AG04449 (cell line): ENCODE data around the gene ZNF865.

Experiments
- CTCF ChIA-PET: fragments of 350-600 bp; formaldehyde crosslinking; extraction: SDS; loops from one replicate; lab custom pipeline; 2021; ENCODE audit warnings: antibody characterized with exemption; lab: Yijun Ruan, JAX
- POLR2A ChIA-PET: fragments of 400-600, 350-600 bp; formaldehyde crosslinking; extraction: SDS; loops from one replicate; lab custom pipeline; 2020; ENCODE audit warnings: antibody characterized with exemption, inconsistent platforms; lab: Yijun Ruan, JAX
- DNase-seq: peaks from one replicate; pipeline ENCODE4 v3.0.0-alpha.2; 2010; ENCODE audit warnings: low read depth, low spot score
- H3K4me3 ChIP-seq: 2 replicates; pipeline ENCODE4 v1.5.1; 2011; ENCODE audit warnings: low read depth, mild to moderate bottlenecking, control low read depth, low read length
- CTCF ChIP-seq: IDR thresholded peaks from one replicate; pipeline ENCODE4 v1.5.1; 2011; ENCODE audit warnings: mild to moderate bottlenecking, moderate library complexity, low read length, control low read depth, inconsistent platforms; ENCODE audit not compliant: insufficient read depth; ENCODE audit errors: missing control alignments

Gene ZNF865

GRCh38 chr19:55620410-55621204 is 15.2 kb downstream of the ZNF865 start:
- no peak for TF ChIP-seq CTCF
- H3K4me3 ChIP-seq, result no peak overlapping the region
- no peak for DNase-seq
- ChIA-PET POLR2A (interaction anchor here (0.9 kb wide), 1 partner anchor 126 kb away, joined by 3 read pairs; no protein-coding TSS in a partner anchor), CTCF (interaction anchor here (1.4 to 5.4 kb wide), 4 partner anchors 12 to 153 kb away, joined by 5 to 53 read pairs (median 28); partner anchors contain the start of gene ZNF865)

- ChIA-PET POLR2A (interaction anchor here (0.9 kb wide), 1 partner anchor 127 kb away, joined by 3 read pairs; no protein-coding TSS in a partner anchor), CTCF (interaction anchor here (1.4 to 5.4 kb wide), 3 partner anchors 11 to 153 kb away, joined by 5 to 53 read pairs (median 43); partner anchors contain the start of gene ZNF865)
- H3K4me3 ChIP-seq, result no peak overlapping the region
- DNase-seq, result no peak
- no peak for TF ChIP-seq CTCF
Observed at GRCh38 chr19:55621205-55621672, 15.8 kb downstream of the ZNF865 start.

GRCh38 chr19:55621673-55622231 is 16.3 kb downstream of the ZNF865 start:
- CTCF ChIA-PET, result interaction anchor here (1.3 to 5.4 kb wide), 3 partner anchors 9 to 11 kb away, joined by 3 to 53 read pairs (median 10); no protein-coding TSS in a partner anchor
- no peak for TF ChIP-seq CTCF
- POLR2A ChIA-PET, result interaction anchor here (0.8 to 0.9 kb wide), 2 partner anchors 23 to 127 kb away, joined by 3 read pairs; partner anchors contain the start of gene FIZ1

GRCh38 chr19:55622242-55622969 is 17.0 kb downstream of the ZNF865 start:
- DNase-seq, result no peak
- TF ChIP-seq CTCF, result no peak
- ChIA-PET POLR2A (interaction anchor here (0.8 kb wide), 1 partner anchor 23 kb away, joined by 3 read pairs; the partner anchor contains the start of gene FIZ1), CTCF (interaction anchor here (1.3 to 7.6 kb wide), 5 partner anchors 10 to 117 kb away, joined by 3 to 74 read pairs (median 35); no protein-coding TSS in a partner anchor)
- no peak overlapping the region for H3K4me3 ChIP-seq

More at GRCh38 chr19:55621673-55622231, 16.3 kb downstream of the ZNF865 start:
- DNase-seq, result no peak
- H3K4me3 ChIP-seq, result no peak overlapping the region

- ChIA-PET CTCF (interaction anchor here (1.3 to 7.6 kb wide), 6 partner anchors 11 to 118 kb away, joined by 3 to 74 read pairs (median 21); partner anchors contain the start of gene ZNF865), POLR2A (no interaction called here)
- no peak for TF ChIP-seq CTCF
- DNase-seq, result no peak
- no peak overlapping the region for H3K4me3 ChIP-seq
Observed at GRCh38 chr19:55623130-55623529, 17.7 kb downstream of the ZNF865 start.
